ENCODE data around the gene GRIA4.

The GRIA4 gene

DNA sequence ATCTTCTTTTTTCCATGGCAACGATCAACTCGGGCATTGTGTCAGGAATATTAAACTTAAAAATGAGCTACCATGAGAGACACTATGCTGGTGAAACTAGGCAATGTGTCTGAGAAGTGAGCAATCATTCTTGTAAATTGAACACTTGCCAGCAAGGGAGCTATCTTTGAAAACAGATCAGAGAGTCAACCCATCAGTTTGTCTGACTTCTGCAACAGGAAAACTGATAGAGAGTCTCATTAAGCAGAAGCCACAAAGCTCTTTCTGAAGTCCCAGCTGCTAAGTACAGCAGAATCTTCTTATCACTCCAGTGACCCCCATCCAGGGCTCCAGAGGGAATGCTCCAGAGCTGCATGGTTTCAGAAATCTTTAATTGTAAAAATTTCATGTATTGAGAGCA is 297.4 kb downstream of the GRIA4 start:
- no peak overlapping the region for H3K27ac ChIP-seq (ENCODE audit: low read depth, low read length)
- no peaks in the 10 kb centered on the region for H3K9me3 ChIP-seq (ENCODE audit: control insufficient read depth, insufficient read depth, low read length)
- H3K4me1 ChIP-seq (ENCODE audit: control insufficient read depth, low read length) = no peaks in the 10 kb centered on the region
- no peak overlapping the region for H3K4me2 ChIP-seq (ENCODE audit: low read length)
- H3K9me2 ChIP-seq (replicated peaks; ENCODE audit: control insufficient read depth, low read length) = no peaks in the 10 kb centered on the region
- no peaks in the 10 kb centered on the region for H4K20me1 ChIP-seq (ENCODE audit: control insufficient read depth, insufficient read depth, low read depth, low read length)
- H3K27me3 ChIP-seq (ENCODE audit: control insufficient read depth, low read length) = no peaks in the 10 kb centered on the region
- TF ChIP-seq EZH2phosphoT487 (IDR thresholded peaks at IDR 0.05; ENCODE audit: borderline replicate concordance, low read length) (no peak), CTCF (IDR thresholded peaks at IDR 0.05; ENCODE audit: low read depth, low read length, poor library complexity, severe bottlenecking) (no peak)
- no peaks in the 10 kb centered on the region for H3K36me3 ChIP-seq (ENCODE audit: control insufficient read depth, low read length)
- no peaks in the 10 kb centered on the region for H3K79me2 ChIP-seq (ENCODE audit: control insufficient read depth, low read length)
- no peaks in the 10 kb centered on the region for H3F3A ChIP-seq (ENCODE audit: control insufficient read depth, insufficient read depth)
- no peak overlapping the region for H3K4me3 ChIP-seq (ENCODE audit: low read length)

- TF ChIP-seq EZH2phosphoT487 (IDR thresholded peaks at IDR 0.05; ENCODE audit: borderline replicate concordance, low read length) (no peak), CTCF (IDR thresholded peaks at IDR 0.05; ENCODE audit: low read depth, low read length, poor library complexity, severe bottlenecking) (no peak)
- Histone ChIP-seq H3K36me3 (ENCODE audit: control insufficient read depth, low read length) (no peaks in the 10 kb centered on the region), H3F3A (ENCODE audit: control insufficient read depth, insufficient read depth) (no peaks in the 10 kb centered on the region), H3K79me2 (ENCODE audit: control insufficient read depth, low read length) (no peaks in the 10 kb centered on the region), H3K4me3 (ENCODE audit: low read length) (no peak overlapping the region), H3K9me2 (replicated peaks; ENCODE audit: control insufficient read depth, low read length) (no peaks in the 10 kb centered on the region), H3K4me1 (ENCODE audit: control insufficient read depth, low read length) (no peaks in the 10 kb centered on the region), H3K9me3 (ENCODE audit: control insufficient read depth, insufficient read depth, low read length) (no peaks in the 10 kb centered on the region), H4K20me1 (ENCODE audit: control insufficient read depth, insufficient read depth, low read depth, low read length) (no peaks in the 10 kb centered on the region), H3K27ac (ENCODE audit: low read depth, low read length) (no peak overlapping the region), H3K27me3 (ENCODE audit: control insufficient read depth, low read length) (no peaks in the 10 kb centered on the region), H3K4me2 (ENCODE audit: low read length) (no peak overlapping the region)
Observed at GRCh38 chr11:105910095-105910715, 300.3 kb downstream of the GRIA4 start.

- no peaks in the 10 kb centered on the region for H3K9me2 ChIP-seq (replicated peaks; ENCODE audit: control insufficient read depth, low read length)
- no peak overlapping the region for H3K4me3 ChIP-seq (ENCODE audit: low read length)
- H3K27me3 ChIP-seq (ENCODE audit: control insufficient read depth, low read length) = no peaks in the 10 kb centered on the region
- no peaks in the 10 kb centered on the region for H3K36me3 ChIP-seq (ENCODE audit: control insufficient read depth, low read length)
- no peaks in the 10 kb centered on the region for H4K20me1 ChIP-seq (ENCODE audit: control insufficient read depth, insufficient read depth, low read depth, low read length)
- H3K79me2 ChIP-seq (ENCODE audit: control insufficient read depth, low read length) = no peaks in the 10 kb centered on the region
- H3K4me1 ChIP-seq (ENCODE audit: control insufficient read depth, low read length) = no peaks in the 10 kb centered on the region
- TF ChIP-seq CTCF (IDR thresholded peaks at IDR 0.05; ENCODE audit: low read depth, low read length, poor library complexity, severe bottlenecking) = no peak
- no peak for TF ChIP-seq EZH2phosphoT487 (IDR thresholded peaks at IDR 0.05; ENCODE audit: borderline replicate concordance, low read length)
- no peaks in the 10 kb centered on the region for H3K9me3 ChIP-seq (ENCODE audit: control insufficient read depth, insufficient read depth, low read length)
- H3F3A ChIP-seq (ENCODE audit: control insufficient read depth, insufficient read depth) = no peaks in the 10 kb centered on the region
- no peak overlapping the region for H3K27ac ChIP-seq (ENCODE audit: low read depth, low read length)
- H3K4me2 ChIP-seq (ENCODE audit: low read length) = no peak overlapping the region
Observed at GRCh38 chr11:105911454-105911853, 301.6 kb downstream of the GRIA4 start.
